GM21737 (cell line): ENCODE measurements around the gene RNF130.

Source experiments
- ATAC-seq: cut with Tn5 transposase; IDR thresholded peaks from one replicate; pipeline ENCODE4 v1.9.1; 2021; ENCODE audit warnings: mild to moderate bottlenecking, moderate library complexity; ENCODE audit not compliant: unreplicated experiment

Gene RNF130

GRCh38 chr5:180071531-180072255, at the start of gene RNF130:
Gene RNF130 (minus strand): TSS chr5:180071759. CDS start chr5:180071702, 57 bp downstream.
- ATAC-seq: no peak

GRCh38 chr5:180120237-180121101, 48.9 kb upstream of the RNF130 start:
- ATAC-seq: no peak

GRCh38 chr5:180119903-180120236, 48.3 kb upstream of the RNF130 start:
- no peak for ATAC-seq

- ATAC-seq: no peak
Observed at GRCh38 chr5:180119031-180119902, 47.7 kb upstream of the RNF130 start.

GRCh38 chr5:180118391-180118791, 46.8 kb upstream of the RNF130 start:
- no peak for ATAC-seq

GRCh38 chr5:180117000-180117725, 45.6 kb upstream of the RNF130 start:
- no peak for ATAC-seq

GRCh38 chr5:180116077-180116999, 44.8 kb upstream of the RNF130 start:
- no peak for ATAC-seq

GRCh38 chr5:180115326-180116076, 43.9 kb upstream of the RNF130 start:
- ATAC-seq: no peak

GRCh38 chr5:180114304-180115003, 42.9 kb upstream of the RNF130 start:
- ATAC-seq: no peak

- no peak for ATAC-seq
Observed at GRCh38 chr5:180113660-180114303, 42.2 kb upstream of the RNF130 start.

- ATAC-seq: no peak
Observed at GRCh38 chr5:180112181-180112861, 40.8 kb upstream of the RNF130 start.

- ATAC-seq: no peak
Observed at GRCh38 chr5:180111273-180112002, 39.9 kb upstream of the RNF130 start.

- ATAC-seq: no peak
Observed at GRCh38 chr5:180109920-180110319, 38.4 kb upstream of the RNF130 start.

GRCh38 chr5:180107005-180107404, 35.4 kb upstream of the RNF130 start:
- no peak for ATAC-seq

- no peak for ATAC-seq
Observed at GRCh38 chr5:180105827-180106312, 34.3 kb upstream of the RNF130 start.

GRCh38 chr5:180104168-180104530, 32.6 kb upstream of the RNF130 start:
- ATAC-seq: no peak
